Ascending aorta (tissue), 2 donors: ENCODE data around the gene MMP2. TPM values are rescaled to one million over a fixed set of nuclear protein-coding genes. Genes with fewer than 3 reads are reported as not detected.

ENCODE experiments used
- DNase-seq, 2 donors: peaks; one replicate each; pipeline ENCODE4 v3.0.0-alpha.2; 2019; ENCODE audit warnings: low spot score in 2 of 2
- H3K27ac ChIP-seq, 2 donors: fragments of 200-600 bp; sonication (generic); one replicate each; pipeline ENCODE4 v1.5.1; 2016 to 2017; ENCODE audit warnings: mild to moderate bottlenecking in 1 of 2
- H3K27me3 ChIP-seq: fragments of 200-600 bp; sonication (generic); one replicate; pipeline ENCODE4 v1.5.1; 2017
- H3K36me3 ChIP-seq, 2 donors: fragments of 200-600 bp; sonication (generic); one replicate each; pipeline ENCODE4 v1.5.1; 2016
- H3K4me1 ChIP-seq, 2 donors: fragments of 200-600 bp; sonication (generic); one replicate each; pipeline ENCODE4 v1.5.1; 2016 to 2017; ENCODE audit warnings: mild to moderate bottlenecking in 1 of 2
- H3K4me3 ChIP-seq, 2 donors: fragments of 200-600 bp; sonication (generic); one replicate each; pipeline ENCODE4 v1.5.1; 2016 to 2017; ENCODE audit warnings: mild to moderate bottlenecking in 1 of 2
- H3K9me3 ChIP-seq, 2 donors: fragments of 200-600 bp; sonication (generic); one replicate each; pipeline ENCODE4 v1.5.1; 2016
- CTCF ChIP-seq, 3 experiments: fragments of 200-600 bp in 2 of 3; fragments of 450-650 bp in 1 of 3; sonication (generic) in 2 of 3; IDR thresholded peaks; one replicate each; pipeline ENCODE4 v1.5.1; 2016 to 2019; ENCODE audit warnings: antibody characterized with exemption in 3 of 3, mild to moderate bottlenecking in 1 of 3, moderate library complexity in 1 of 3
- intact Hi-C: fragments of 100-400 bp; cut with DNase I; formaldehyde crosslinking; loops from one replicate; pipeline ENCODE4 v1.15.1; 2023
- total RNA-seq: library from RNA; depleted of rRNA; stranded (reverse); fragments of >200 nt; gene quantifications from one replicate; pipeline ENCODE4 v1.1.0, GENCODE V29; 2016

Gene MMP2
- total RNA-seq, 1 donor from 2014 or later, result 325 TPM

GRCh38 chr16:55482056-55482455 lies 3.1 kb downstream of the MMP2 start:
- Histone ChIP-seq H3K9me3 (no peaks in the 10 kb centered on the region), H3K27ac (peak overlapping the region; percentile 13 to 90), H3K4me1 (peaks cover 0 to 8% of the 10 kb centered on the region in 2 donors), H3K4me3 (peak overlapping the region in 1 of 2 donors; percentile 3), H3K36me3 (peaks cover 31 to 36% of the 10 kb centered on the region in 2 donors), H3K27me3 (no peaks in the 10 kb centered on the region)
- DNase-seq, result no peak
- no peak for TF ChIP-seq CTCF (IDR thresholded peaks at IDR 0.05)
- intact Hi-C loops, result no loop called here

GRCh38 chr16:55487048-55487803 lies 8.2 kb downstream of the MMP2 start:
- Histone ChIP-seq H3K27ac (peak overlapping the region; percentile 43 to 45), H3K36me3 (peaks cover 65 to 76% of the 10 kb centered on the region in 2 donors), H3K27me3 (no peaks in the 10 kb centered on the region), H3K4me1 (no peaks in the 10 kb centered on the region), H3K4me3 (no peak overlapping the region), H3K9me3 (no peaks in the 10 kb centered on the region)
- intact Hi-C loops, result no loop called here
- TF ChIP-seq CTCF (IDR thresholded peaks at IDR 0.05), result no peak
- DNase-seq, result peak in 1 of 2 donors; percentile 74

- H3K9me3 ChIP-seq, result no peaks in the 10 kb centered on the region
- H3K4me3 ChIP-seq, result no peak overlapping the region
- peak overlapping the region; percentile 40 to 45 for H3K27ac ChIP-seq
- no peaks in the 10 kb centered on the region for H3K27me3 ChIP-seq
- intact Hi-C loops, result no loop called here
- H3K36me3 ChIP-seq, result peaks cover 63 to 79% of the 10 kb centered on the region in 2 donors
- no peak for TF ChIP-seq CTCF (IDR thresholded peaks at IDR 0.05)
- peak in 1 of 2 donors; percentile 62 for DNase-seq
- H3K4me1 ChIP-seq, result no peaks in the 10 kb centered on the region
Measured at GRCh38 chr16:55488306-55488705, 9.3 kb downstream of the MMP2 start.

GRCh38 chr16:55489119-55489955 lies 10.3 kb downstream of the MMP2 start:
- Histone ChIP-seq H3K27ac (peak overlapping the region; percentile 40 to 54), H3K4me3 (no peak overlapping the region), H3K9me3 (no peaks in the 10 kb centered on the region), H3K36me3 (peaks cover 57 to 79% of the 10 kb centered on the region in 2 donors), H3K4me1 (no peaks in the 10 kb centered on the region), H3K27me3 (no peaks in the 10 kb centered on the region)
- intact Hi-C loops, result no loop called here
- DNase-seq, result peak in 1 of 2 donors; percentile 55
- TF ChIP-seq CTCF (IDR thresholded peaks at IDR 0.05), result no peak

- peaks cover 52 to 75% of the 10 kb centered on the region in 2 donors for H3K36me3 ChIP-seq
- intact Hi-C loops, result no loop called here
- H3K27ac ChIP-seq, result peak overlapping the region in 1 of 2 donors; percentile 2
- H3K9me3 ChIP-seq, result no peaks in the 10 kb centered on the region
- no peak for TF ChIP-seq CTCF (IDR thresholded peaks at IDR 0.05)
- peak in 1 of 2 donors; percentile 28 for DNase-seq
- no peaks in the 10 kb centered on the region for H3K4me1 ChIP-seq
- no peaks in the 10 kb centered on the region for H3K27me3 ChIP-seq
- H3K4me3 ChIP-seq, result no peak overlapping the region
Measured at GRCh38 chr16:55489956-55490265, 10.9 kb downstream of the MMP2 start.
